ENCODE measurements around the gene SLC25A34. TPM values are rescaled to one million over a fixed set of nuclear protein-coding genes. Genes with fewer than 3 reads are reported as not detected.

Gene SLC25A34
- total and polyA plus RNA-seq, 2 of the 13 experiments (the other 11 are each of a cell fraction or from before 2014, with no cell fraction given) = 0.13 to 0.18 TPM

GRCh38 chr1:15734901-15735300 is 1.2 kb upstream of the SLC25A34 start (continued):
- TF ChIP-seq HNRNPLL (IDR thresholded peaks at IDR 0.05; ENCODE audit: low read depth, low read length, poor library complexity, severe bottlenecking) (peak; percentile 20), SATB2 (CRISPR knock-in tag; IDR thresholded peaks at IDR 0.05) (no peak), SP5 (CRISPR knock-in tag; IDR thresholded peaks at IDR 0.05; ENCODE audit: borderline replicate concordance, low read depth) (peak; percentile 51; the same call in 1 of the 2 replicates), ZNF572 (CRISPR knock-in tag; IDR thresholded peaks at IDR 0.05) (0 out of 2 replicates have a peak, but pooled peaks have one; percentile 68), GABPA (IDR thresholded peaks at IDR 0.05; ENCODE audit: low read depth, low read length) (no peak), GABPA (CRISPR knock-in tag; IDR thresholded peaks at IDR 0.05; ENCODE audit: low read depth) (no peak), MIER2 (CRISPR knock-in tag; IDR thresholded peaks at IDR 0.05) (no peak), MYPOP (CRISPR knock-in tag; IDR thresholded peaks at IDR 0.05) (no peak), FIP1L1 (IDR thresholded peaks at IDR 0.05; ENCODE audit: borderline replicate concordance, insufficient read depth, low read depth, low read length) (no peak), ZMAT5 (CRISPR knock-in tag; IDR thresholded peaks at IDR 0.05; ENCODE audit: borderline replicate concordance, low read depth) (no peak), ZBTB25 (CRISPR knock-in tag; IDR thresholded peaks at IDR 0.05) (no peak), FOXO1 (CRISPR knock-in tag; IDR thresholded peaks at IDR 0.05) (no peak), ZNF24 (IDR thresholded peaks at IDR 0.05) (no peak), ZNF7 (CRISPR knock-in tag; IDR thresholded peaks at IDR 0.05) (no peak), ZNF75D (CRISPR knock-in tag; IDR thresholded peaks at IDR 0.05; ENCODE audit: borderline replicate concordance) (no peak), HDAC2 (CRISPR knock-in tag; IDR thresholded peaks at IDR 0.05) (peak; percentile 51; the same call in 1 of the 2 replicates), ZNF574 (CRISPR knock-in tag; IDR thresholded peaks at IDR 0.05) (peak; percentile 22; the same call in 1 of the 2 replicates), REXO4 (CRISPR knock-in tag; IDR thresholded peaks at IDR 0.05; ENCODE audit: borderline replicate concordance) (no peak), CENPX (CRISPR knock-in tag; IDR thresholded peaks at IDR 0.05) (no peak), DMAP1 (CRISPR knock-in tag; IDR thresholded peaks at IDR 0.05) (no peak), MTA3 (CRISPR knock-in tag; IDR thresholded peaks at IDR 0.05) (no peak), ATF7-NPFF (CRISPR knock-in tag; IDR thresholded peaks at IDR 0.05; ENCODE audit: low read depth) (no peak), GABPB1 (CRISPR knock-in tag; IDR thresholded peaks at IDR 0.05) (peak; percentile 37; the same call in 1 of the 2 replicates), FOXP4 (CRISPR knock-in tag; IDR thresholded peaks at IDR 0.05) (0 out of 2 replicates have a peak, but pooled peaks have one; percentile 9), ZBTB8A (CRISPR knock-in tag; IDR thresholded peaks at IDR 0.05; ENCODE audit: borderline replicate concordance, low read depth) (no peak), NR3C1 (CRISPR knock-in tag; IDR thresholded peaks at IDR 0.05) (no peak)
